Fibroblast of lung (primary cell): ENCODE results near the gene RAPGEF2. TPM values are rescaled to one million over a fixed set of nuclear protein-coding genes. Genes with fewer than 3 reads are reported as not detected.

Source experiments
- DNase-seq, 2 donors: peaks; one replicate each; pipeline versions ENCODE4 v3.0.0 to v3.0.0-alpha.2; 2010; ENCODE audit warnings: low read depth in 2 of 2
- H2AFZ ChIP-seq: 2 replicates; pipeline ENCODE4 v1.5.1; 2012; ENCODE audit warnings: low read length, control low read depth, inconsistent platforms
- H3K27ac ChIP-seq: 2 replicates; pipeline ENCODE4 v1.5.1; 2011; ENCODE audit warnings: low read length, control low read depth; ENCODE audit not compliant: insufficient read depth
- H3K27me3 ChIP-seq: 2 replicates; pipeline ENCODE4 v1.5.1; 2011; ENCODE audit warnings: mild to moderate bottlenecking, low read length; ENCODE audit not compliant: control insufficient read depth, insufficient read depth
- H3K36me3 ChIP-seq: 2 replicates; pipeline ENCODE4 v1.5.1; 2011; ENCODE audit warnings: low read length; ENCODE audit not compliant: control insufficient read depth, insufficient read depth
- H3K4me1 ChIP-seq: 2 replicates; pipeline ENCODE4 v1.5.1; 2011; ENCODE audit warnings: low read length; ENCODE audit not compliant: control insufficient read depth, insufficient read depth; ENCODE audit errors: extremely low read depth
- H3K4me2 ChIP-seq: 2 replicates; pipeline ENCODE4 v1.5.1; 2011; ENCODE audit warnings: low read length, control low read depth; ENCODE audit not compliant: insufficient read depth; ENCODE audit errors: extremely low read depth
- H3K4me3 ChIP-seq, 4 experiments: fragments of 200-600 bp in 1 of 4; sonication (generic) in 1 of 4; replicated peaks in 1 of 4; 2 replicates each; pipeline ENCODE4 v1.5.1; 2011 to 2016; ENCODE audit warnings: low read length in 4 of 4, low read depth in 3 of 4, mild to moderate bottlenecking in 3 of 4, control low read depth in 2 of 4, inconsistent platforms in 1 of 4, mixed read lengths in 1 of 4; ENCODE audit not compliant: insufficient read depth in 1 of 4; ENCODE audit errors: control extremely low read depth in 1 of 4
- H3K79me2 ChIP-seq: 2 replicates; pipeline ENCODE4 v1.5.1; 2012; ENCODE audit warnings: mild to moderate bottlenecking, low read length, inconsistent platforms; ENCODE audit not compliant: control insufficient read depth, insufficient read depth
- H3K9ac ChIP-seq: 2 replicates; pipeline ENCODE4 v1.5.1; 2011; ENCODE audit warnings: mild to moderate bottlenecking, low read length, control low read depth; ENCODE audit not compliant: insufficient read depth
- H3K9me3 ChIP-seq: 2 replicates; pipeline ENCODE4 v1.5.1; 2012; ENCODE audit warnings: low read depth, low read length; ENCODE audit not compliant: control insufficient read depth, insufficient read depth
- H4K20me1 ChIP-seq: 2 replicates; pipeline ENCODE4 v1.5.1; 2011; ENCODE audit warnings: low read length; ENCODE audit not compliant: control insufficient read depth, insufficient read depth; ENCODE audit errors: extremely low read depth
- EZH2 ChIP-seq: IDR thresholded peaks from 2 replicates; pipeline ENCODE4 v1.5.1; 2012; ENCODE audit warnings: low read length, control low read depth, mild to moderate bottlenecking; ENCODE audit errors: missing control alignments
- polyA plus RNA-seq, 2 donors: library from polyadenylated mRNA; depleted of rRNA in 1 of 2; stranded (reverse) in 1 of 2; unstranded in 1 of 2; fragments of >200 nt; gene quantifications; 2 replicates each; pipeline ENCODE4 v1.2.1, GENCODE V29; 2011 to 2012; ENCODE audit warnings: missing spikeins in 1 of 2
- total RNA-seq: library from RNA; depleted of rRNA; stranded (reverse); fragments of >200 nt; gene quantifications from 2 replicates; pipeline ENCODE4 v1.2.1, GENCODE V29; 2014
- TF ChIP-seq, protein P1 (sequence below), 2 donors: IDR thresholded peaks in 1 of 2; conservative IDR thresholded peaks in 1 of 2; 1 replicate in 1 of 2; 2 replicates in 1 of 2; pipeline ENCODE4 v1.5.1; 2011 to 2012; ENCODE audit warnings: low read length in 2 of 2, control low read depth in 1 of 2, inconsistent platforms in 1 of 2, low read depth in 1 of 2, mild to moderate bottlenecking in 1 of 2

The RAPGEF2 gene
- total and polyA plus RNA-seq, 2 donors (not counting 1 experiment from before 2014, with no cell fraction given) = 45.5 to 58.5 TPM

- Histone ChIP-seq H3K4me1 (peaks cover 2% of the 10 kb centered on the region), H3K4me3 (no peak overlapping the region), H3K27me3 (no peaks in the 10 kb centered on the region), H4K20me1 (no peaks in the 10 kb centered on the region), H3K36me3 (no peaks in the 10 kb centered on the region), H3K9ac (no peak overlapping the region), H3K27ac (no peak overlapping the region), H3K79me2 (no peaks in the 10 kb centered on the region), H2AFZ (no peak overlapping the region), H3K9me3 (no peaks in the 10 kb centered on the region), H3K4me2 (no peak overlapping the region)
- no peak for TF ChIP-seq EZH2
- TF ChIP-seq, protein P1, sequence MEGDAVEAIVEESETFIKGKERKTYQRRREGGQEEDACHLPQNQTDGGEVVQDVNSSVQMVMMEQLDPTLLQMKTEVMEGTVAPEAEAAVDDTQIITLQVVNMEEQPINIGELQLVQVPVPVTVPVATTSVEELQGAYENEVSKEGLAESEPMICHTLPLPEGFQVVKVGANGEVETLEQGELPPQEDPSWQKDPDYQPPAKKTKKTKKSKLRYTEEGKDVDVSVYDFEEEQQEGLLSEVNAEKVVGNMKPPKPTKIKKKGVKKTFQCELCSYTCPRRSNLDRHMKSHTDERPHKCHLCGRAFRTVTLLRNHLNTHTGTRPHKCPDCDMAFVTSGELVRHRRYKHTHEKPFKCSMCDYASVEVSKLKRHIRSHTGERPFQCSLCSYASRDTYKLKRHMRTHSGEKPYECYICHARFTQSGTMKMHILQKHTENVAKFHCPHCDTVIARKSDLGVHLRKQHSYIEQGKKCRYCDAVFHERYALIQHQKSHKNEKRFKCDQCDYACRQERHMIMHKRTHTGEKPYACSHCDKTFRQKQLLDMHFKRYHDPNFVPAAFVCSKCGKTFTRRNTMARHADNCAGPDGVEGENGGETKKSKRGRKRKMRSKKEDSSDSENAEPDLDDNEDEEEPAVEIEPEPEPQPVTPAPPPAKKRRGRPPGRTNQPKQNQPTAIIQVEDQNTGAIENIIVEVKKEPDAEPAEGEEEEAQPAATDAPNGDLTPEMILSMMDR (conservative IDR thresholded peaks at IDR 0.05 in 1 of 2, IDR thresholded peaks at IDR 0.05 in 1 of 2; ENCODE audit: low read depth in 1 of 2, low read length in 2 of 2) = peak; percentile 50 to 58
- DNase-seq = peak; percentile 72 to 88
Observed at GRCh38 chr4:159191989-159192388, 89.1 kb downstream of the RAPGEF2 start.

DNA sequence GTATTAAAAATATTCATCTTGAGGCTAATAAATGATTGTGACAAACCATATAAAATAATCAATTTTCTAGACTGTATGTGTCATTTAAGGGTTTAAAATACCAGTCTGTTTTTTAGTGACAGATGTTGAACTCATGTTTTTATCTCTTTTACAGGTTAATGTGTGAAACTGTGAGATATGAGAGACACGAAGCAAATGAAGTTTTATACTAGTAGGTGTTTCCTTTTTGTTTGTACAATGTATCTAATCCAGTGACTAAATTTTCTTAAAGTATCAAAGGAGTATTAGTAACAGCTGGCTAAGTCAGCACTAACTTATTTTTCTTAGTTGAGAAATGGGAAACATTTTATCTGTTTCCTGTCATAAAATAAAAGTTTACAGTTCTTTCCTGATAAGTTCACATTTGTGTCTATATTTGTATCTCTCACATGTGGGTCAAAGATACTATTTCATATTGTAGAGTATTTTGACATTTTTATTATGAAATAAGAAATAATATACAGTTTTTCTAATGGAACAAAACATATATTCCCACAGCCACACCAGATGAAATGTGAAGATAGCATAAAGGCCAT lies 90.3 kb downstream of the RAPGEF2 start:
- no peak overlapping the region for H3K27ac ChIP-seq
- no peaks in the 10 kb centered on the region for H3K79me2 ChIP-seq
- no peaks in the 10 kb centered on the region for H4K20me1 ChIP-seq
- peaks cover 2% of the 10 kb centered on the region for H3K4me1 ChIP-seq
- no peak overlapping the region for H2AFZ ChIP-seq
- no peak for DNase-seq
- H3K27me3 ChIP-seq = no peaks in the 10 kb centered on the region
- H3K4me3 ChIP-seq = no peak overlapping the region
- H3K9me3 ChIP-seq = no peaks in the 10 kb centered on the region
- no peaks in the 10 kb centered on the region for H3K36me3 ChIP-seq
- no peak overlapping the region for H3K9ac ChIP-seq
- H3K4me2 ChIP-seq = no peak overlapping the region
- TF ChIP-seq EZH2 = no peak
- TF ChIP-seq, protein P1 (conservative IDR thresholded peaks at IDR 0.05 in 1 of 2, IDR thresholded peaks at IDR 0.05 in 1 of 2; ENCODE audit: low read depth in 1 of 2, low read length in 2 of 2) = no peak

DNA sequence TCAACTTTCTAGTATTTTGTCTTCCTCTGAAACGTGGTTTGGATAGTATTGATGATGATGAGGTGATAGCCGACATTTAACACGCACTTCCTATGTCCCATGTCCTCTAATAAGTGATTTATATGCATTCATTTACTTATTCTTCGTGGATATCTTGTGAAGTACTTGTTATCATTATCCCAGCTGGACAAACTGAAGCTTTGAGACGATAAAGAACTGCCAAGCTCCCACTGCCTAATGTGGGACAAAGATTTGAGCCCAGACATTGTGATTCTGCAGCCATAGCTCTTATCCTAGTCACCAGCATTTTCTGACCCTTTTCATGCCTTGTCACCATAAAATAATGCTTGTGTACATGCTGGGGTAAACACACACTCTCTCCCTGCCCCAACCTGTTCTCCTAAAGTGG lies 92.5 kb downstream of the RAPGEF2 start:
- Histone ChIP-seq H4K20me1 (no peaks in the 10 kb centered on the region), H2AFZ (no peak overlapping the region), H3K79me2 (no peaks in the 10 kb centered on the region), H3K4me1 (peaks cover 2% of the 10 kb centered on the region), H3K27me3 (no peaks in the 10 kb centered on the region), H3K27ac (no peak overlapping the region), H3K4me2 (no peak overlapping the region), H3K9me3 (no peaks in the 10 kb centered on the region), H3K9ac (no peak overlapping the region), H3K36me3 (no peaks in the 10 kb centered on the region), H3K4me3 (no peak overlapping the region)
- TF ChIP-seq, protein P1 (conservative IDR thresholded peaks at IDR 0.05 in 1 of 2, IDR thresholded peaks at IDR 0.05 in 1 of 2; ENCODE audit: low read depth in 1 of 2, low read length in 2 of 2) = no peak
- DNase-seq = no peak
